Kasumi-1 (cell line): Measurements from ENCODE around the gene PPP2R3B.
"Not testable (repeated sequence)": the region's sequence is repeated elsewhere in the genome, so short reads cannot be mapped to it uniquely, and the experiment has no call there.

Experiments used
- DNase-seq, 2 experiments: peaks; one replicate each; lab custom pipeline; 2025; lab: John Stamatoyannopoulos, UW

The PPP2R3B gene

GRCh38 chrX:338836-339400, 47.8 kb downstream of the PPP2R3B start:
- no peak for DNase-seq

- no peak for DNase-seq
Observed at GRCh38 chrX:338281-338835, 48.3 kb downstream of the PPP2R3B start.

- no peak for DNase-seq
Observed at GRCh38 chrX:337331-337831, 49.3 kb downstream of the PPP2R3B start.

- DNase-seq, result no peak
Observed at GRCh38 chrX:336227-336626, 50.5 kb downstream of the PPP2R3B start.

GRCh38 chrX:335758-336155, 51.0 kb downstream of the PPP2R3B start:
- DNase-seq, result no peak

GRCh38 chrX:334971-335757, 51.5 kb downstream of the PPP2R3B start:
- DNase-seq, result no peak

GRCh38 chrX:334331-334891, 52.3 kb downstream of the PPP2R3B start:
- no peak for DNase-seq

GRCh38 chrX:333611-334311, 52.9 kb downstream of the PPP2R3B start:
- no peak for DNase-seq

GRCh38 chrX:332916-333610, 53.6 kb downstream of the PPP2R3B start:
- no peak for DNase-seq

GRCh38 chrX:332496-332860, 54.2 kb downstream of the PPP2R3B start:
- no peak for DNase-seq

GRCh38 chrX:331825-332495, 54.7 kb downstream of the PPP2R3B start:
- no peak for DNase-seq

- peak in 1 of 2 experiments; percentile 4 for DNase-seq
Observed at GRCh38 chrX:331151-331824, 55.4 kb downstream of the PPP2R3B start.

GRCh38 chrX:330726-331150, 56.0 kb downstream of the PPP2R3B start:
- no peak for DNase-seq

GRCh38 chrX:330141-330725, 56.5 kb downstream of the PPP2R3B start:
- DNase-seq, result not testable (repeated sequence)

- DNase-seq, result no peak
Observed at GRCh38 chrX:329291-329910, 57.3 kb downstream of the PPP2R3B start.

- no peak for DNase-seq
Observed at GRCh38 chrX:327660-328126, 59.0 kb downstream of the PPP2R3B start.

- DNase-seq, result not testable (repeated sequence)
Observed at GRCh38 chrX:324664-325063, 62.0 kb downstream of the PPP2R3B start.

GRCh38 chrX:323721-324628, 62.7 kb downstream of the PPP2R3B start:
- DNase-seq, result no peak
